IMR-90 (cell line): Measurements from ENCODE around the gene MPRIP. TPM values are rescaled to one million over a fixed set of nuclear protein-coding genes. Genes with fewer than 3 reads are reported as not detected.
A peak's percentile ranks its signal among the peaks of the same experiment; 100 is the strongest.

Experiments used
- ATAC-seq: fragments of 200-7000 bp; cut with Tn5 transposase; 2 replicates; pipeline ENCODE4 v1.9.1; 2020; ENCODE audit warnings: low read depth, mild to moderate bottlenecking, moderate library complexity
- BruUV-seq: library from RNA; stranded (reverse); fragments of 400-500 nt; replicated peaks from 2 replicates; lab custom pipeline; 2021; lab: Mats Ljungman, UMichigan
- CTCF ChIA-PET: fragments of 300-600 bp; formaldehyde crosslinking; extraction: SDS; loops from one replicate; lab custom pipeline; 2021; ENCODE audit warnings: antibody characterized with exemption; lab: Yijun Ruan, JAX
- POLR2A ChIA-PET: fragments of 300-600 bp; sonication (Branson Sonifier 250); formaldehyde crosslinking; loops from one replicate; lab custom pipeline; 2022; ENCODE audit warnings: antibody characterized with exemption; ENCODE audit not compliant: unreplicated experiment; lab: Charles Lee
- DNase-seq: peaks from one replicate; pipeline ENCODE4 v3.0.0; 2013
- H2AFZ ChIP-seq: replicated peaks from 2 replicates; pipeline ENCODE3; 2013; ENCODE audit warnings: low read length, mild to moderate bottlenecking; ENCODE audit not compliant: poor library complexity
- H2AK5ac ChIP-seq: 2 replicates; pipeline ENCODE4 v1.6.1; 2013; ENCODE audit warnings: low read depth, low read length, inconsistent platforms
- H2AK9ac ChIP-seq: replicated peaks from 2 replicates; pipeline ENCODE3; 2013; ENCODE audit warnings: mild to moderate bottlenecking, low read depth, low read length, moderate library complexity; ENCODE audit not compliant: poor library complexity
- H2BK120ac ChIP-seq: 2 replicates; pipeline ENCODE4 v1.6.1; 2013; ENCODE audit warnings: low read depth, low read length, inconsistent platforms
- H2BK15ac ChIP-seq: 3 replicates; pipeline ENCODE4 v1.6.1; 2013; ENCODE audit warnings: low read depth, low read length, inconsistent platforms
- H2BK20ac ChIP-seq: 2 replicates; pipeline ENCODE4 v1.6.1; 2013; ENCODE audit warnings: low read depth, mild to moderate bottlenecking, inconsistent platforms, low read length, moderate library complexity
- H2BK5ac ChIP-seq: 2 replicates; pipeline ENCODE4 v1.6.1; 2013; ENCODE audit warnings: mild to moderate bottlenecking, low read depth, low read length, inconsistent platforms; ENCODE audit not compliant: poor library complexity, severe bottlenecking
- H3K14ac ChIP-seq: replicated peaks from 2 replicates; pipeline ENCODE4 v1.6.1; 2013; ENCODE audit warnings: low read depth, low read length, inconsistent platforms
- H3K18ac ChIP-seq: 2 replicates; pipeline ENCODE4 v1.6.1; 2013; ENCODE audit warnings: low read depth, low read length, control low read depth
- H3K23ac ChIP-seq: 2 replicates; pipeline ENCODE4 v1.6.1; 2013; ENCODE audit warnings: low read depth, low read length, inconsistent platforms
- H3K27ac ChIP-seq: 2 replicates; pipeline ENCODE4 v1.5.1; 2013; ENCODE audit warnings: mild to moderate bottlenecking, control low read depth, low read length; ENCODE audit not compliant: insufficient read depth
- H3K27me3 ChIP-seq: 2 replicates; pipeline ENCODE4 v1.6.1; 2013; ENCODE audit warnings: low read length; ENCODE audit not compliant: control insufficient read depth, insufficient read depth
- H3K36me3 ChIP-seq: 2 replicates; pipeline ENCODE4 v1.6.1; 2013; ENCODE audit warnings: low read length, mixed read lengths; ENCODE audit not compliant: control insufficient read depth, insufficient read depth
- H3K4ac ChIP-seq: 2 replicates; pipeline ENCODE4 v1.6.1; 2013; ENCODE audit warnings: low read depth, low read length, inconsistent platforms
- H3K4me1 ChIP-seq: 2 replicates; pipeline ENCODE4 v1.6.1; 2013; ENCODE audit warnings: low read length, mixed read lengths; ENCODE audit not compliant: control insufficient read depth, insufficient read depth
- H3K4me2 ChIP-seq: 2 replicates; pipeline ENCODE4 v1.6.1; 2013; ENCODE audit warnings: low read depth, mild to moderate bottlenecking, control low read depth, low read length, moderate library complexity
- H3K4me3 ChIP-seq: 2 replicates; pipeline ENCODE4 v1.5.1; 2013; ENCODE audit warnings: low read depth, mild to moderate bottlenecking, control low read depth, low read length, moderate library complexity; ENCODE audit not compliant: insufficient read depth
- H3K56ac ChIP-seq: 2 replicates; pipeline ENCODE4 v1.6.1; 2013; ENCODE audit warnings: low read length, inconsistent platforms; ENCODE audit not compliant: insufficient read depth; ENCODE audit errors: extremely low read depth
- H3K79me1 ChIP-seq, 2 experiments: 2 replicates each; pipeline ENCODE4 v1.6.1; 2013; ENCODE audit warnings: low read length in 2 of 2, inconsistent platforms in 1 of 2, low read depth in 1 of 2
- H3K9ac ChIP-seq: 2 replicates; pipeline ENCODE4 v1.6.1; 2013; ENCODE audit warnings: low read depth, low read length, control low read depth
- H3K9me1 ChIP-seq: 2 replicates; pipeline ENCODE4 v1.6.1; 2013; ENCODE audit warnings: low read length, inconsistent platforms; ENCODE audit not compliant: insufficient read depth
- H3K9me3 ChIP-seq: 2 replicates; pipeline ENCODE4 v1.6.1; 2013; ENCODE audit warnings: low read length; ENCODE audit not compliant: control insufficient read depth, insufficient read depth
- H4K20me1 ChIP-seq: 2 replicates; pipeline ENCODE4 v1.6.1; 2013; ENCODE audit warnings: low read length, inconsistent platforms; ENCODE audit not compliant: insufficient read depth
- H4K5ac ChIP-seq: 2 replicates; pipeline ENCODE4 v1.6.1; 2013; ENCODE audit warnings: mild to moderate bottlenecking, low read depth, low read length, control low read depth
- H4K8ac ChIP-seq, 2 experiments: 2 replicates each; pipeline ENCODE4 v1.6.1; 2013; ENCODE audit warnings: low read depth in 2 of 2, low read length in 2 of 2, control low read depth in 1 of 2, inconsistent platforms in 1 of 2
- H4K91ac ChIP-seq: 2 replicates; pipeline ENCODE4 v1.6.1; 2013; ENCODE audit warnings: low read depth, low read length, inconsistent platforms; ENCODE audit not compliant: insufficient read depth
- BHLHE40 ChIP-seq: fragments of 150-350 bp; IDR thresholded peaks from 2 replicates; pipeline ENCODE4 v1.6.1; 2016; ENCODE audit warnings: mild to moderate bottlenecking, low read depth, low read length
- CHD1 ChIP-seq: IDR thresholded peaks from 2 replicates; pipeline ENCODE4 v1.6.1; 2012; ENCODE audit warnings: low read depth, low read length, improper control_type of control experiment
- FOS ChIP-seq: fragments of 150-350 bp; IDR thresholded peaks from 2 replicates; pipeline ENCODE4 v1.6.1; 2016; ENCODE audit warnings: low read depth, low read length
- MAZ ChIP-seq: IDR thresholded peaks from 2 replicates; pipeline ENCODE4 v1.6.1; 2012; ENCODE audit warnings: low read depth, mild to moderate bottlenecking, low read length, improper control_type of control experiment, moderate library complexity, borderline replicate concordance
- NFE2L2 ChIP-seq: fragments of 150-350 bp; IDR thresholded peaks from 2 replicates; pipeline ENCODE4 v1.6.1; 2016; ENCODE audit warnings: low read depth, mild to moderate bottlenecking, low read length
- POLR2A ChIP-seq: IDR thresholded peaks from 2 replicates; pipeline ENCODE4 v1.6.1; 2012; ENCODE audit warnings: mild to moderate bottlenecking, low read depth, low read length
- RCOR1 ChIP-seq: IDR thresholded peaks from 2 replicates; pipeline ENCODE4 v1.6.1; 2012; ENCODE audit warnings: mild to moderate bottlenecking, low read length, improper control_type of control experiment; ENCODE audit not compliant: insufficient replicate concordance
- RFX5 ChIP-seq: IDR thresholded peaks from 2 replicates; pipeline ENCODE4 v1.8.0; 2012; ENCODE audit warnings: low read depth, mild to moderate bottlenecking, low read length, moderate library complexity
- USF2 ChIP-seq: fragments of 150-350 bp; IDR thresholded peaks from 2 replicates; pipeline ENCODE4 v1.6.1; 2017; ENCODE audit warnings: mild to moderate bottlenecking, antibody characterized with exemption, low read length, low read depth
- WGBS, 2 experiments: methylation state at CpG; one replicate each; pipeline versions ENCODE4 v1.1.5 to v1.1.7; 2013; ENCODE audit warnings: missing lambda C conversion rate in 2 of 2; ENCODE audit not compliant: insufficient read length in 1 of 2; ENCODE audit errors: extremely low coverage in 2 of 2; 5-methylcytosine and 5-hydroxymethylcytosine counted together
- dilution Hi-C: fragments of 300-500 bp; cut with HindIII; formaldehyde crosslinking; loops from one replicate; pipeline ENCODE4 v1.14.3; 2018; ENCODE audit warnings: low sequenced_read_pairs; ENCODE audit not compliant: unreplicated experiment
- in situ Hi-C: fragments of 300-500 bp; cut with MboI; formaldehyde crosslinking; loops from 3 replicates; pipeline ENCODE4 v1.14.3; 2019; ENCODE audit warnings: low sequenced_read_pairs, inconsistent platforms, mixed read lengths
- intact Hi-C: fragments of 100-400 bp; cut with micrococcal nuclease; formaldehyde crosslinking; loops from 2 replicates; pipeline ENCODE4 v1.10.0; 2022
- polyA plus RNA-seq, 3 experiments: library from polyadenylated mRNA; depleted of rRNA; stranded (reverse); fragments of >200 nt; gene quantifications; 2 replicates each; pipeline ENCODE4 v1.2.3, GENCODE V29; 2012; ENCODE audit warnings: low replicate concordance in 1 of 3
- total RNA-seq: library from RNA; depleted of rRNA; stranded (reverse); fragments of >200 nt; gene quantifications from 2 replicates; pipeline ENCODE4 v1.2.3, GENCODE V29; 2012
- TF ChIP-seq, protein P1 (sequence below): fragments of 150-350 bp; IDR thresholded peaks from 2 replicates; pipeline ENCODE4 v1.6.1; 2016; ENCODE audit warnings: low read depth, mild to moderate bottlenecking, low read length, moderate library complexity, borderline replicate concordance

The MPRIP gene
- total and polyA plus RNA-seq, 2 of the 4 experiments (the other 2 are of a cell fraction) = 111 to 149 TPM

DNA sequence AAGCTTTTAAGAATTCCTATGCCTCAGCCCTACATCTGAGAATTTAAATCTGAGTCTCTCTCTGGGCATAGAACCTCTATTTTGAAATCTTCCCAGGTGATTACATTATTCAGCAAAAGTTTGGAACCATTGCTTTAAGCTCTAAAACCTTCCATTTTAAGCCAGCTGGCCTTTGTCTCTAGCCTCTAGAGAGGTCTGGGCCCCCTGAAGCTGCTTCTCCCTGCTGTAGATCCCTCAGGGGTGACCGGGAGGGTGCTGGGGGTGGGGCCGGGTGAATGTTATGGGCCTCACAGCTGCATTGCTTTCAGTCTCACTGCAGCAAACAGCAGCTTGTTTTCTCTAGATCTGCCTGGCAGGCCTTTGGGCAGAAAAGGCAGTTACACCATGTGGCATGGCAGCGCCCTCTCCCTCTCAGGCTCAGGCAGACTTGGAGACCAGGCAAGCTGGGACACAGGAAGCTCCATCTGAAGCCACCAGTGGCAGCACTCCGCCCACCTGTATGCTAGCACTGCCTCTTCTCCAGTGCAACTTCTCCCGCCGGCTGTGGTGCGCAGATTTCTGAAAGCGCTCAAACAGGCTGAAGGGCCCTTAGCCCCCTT lies 66.3 kb downstream of the MPRIP start:
- BruUV-seq = no TSS peak
- no peak overlapping the region for H2BK5ac ChIP-seq
- no peak overlapping the region for H4K91ac ChIP-seq
- H3K9ac ChIP-seq = no peak overlapping the region
- CTCF ChIA-PET = interaction anchor here (0.6 to 1.1 kb wide), 3 partner anchors 9 to 223 kb away, joined by 3 to 6 read pairs (median 6); no protein-coding TSS in a partner anchor
- no peak overlapping the region for H2BK15ac ChIP-seq
- no peak overlapping the region for H2AFZ ChIP-seq
- peak overlapping the region; percentile 13; the same call in 1 of the 2 replicates for H3K4ac ChIP-seq
- H3K27me3 ChIP-seq = no peaks in the 10 kb centered on the region
- ATAC-seq (peak; percentile 57), DNase-seq (no peak)
- TF ChIP-seq RFX5 = no peak
- no peak for TF ChIP-seq USF2
- no peak for TF ChIP-seq POLR2A
- no peak for TF ChIP-seq FOS
- TF ChIP-seq BHLHE40 = no peak
- TF ChIP-seq MAZ = no peak
- no peak for TF ChIP-seq NFE2L2
- TF ChIP-seq, protein P1, sequence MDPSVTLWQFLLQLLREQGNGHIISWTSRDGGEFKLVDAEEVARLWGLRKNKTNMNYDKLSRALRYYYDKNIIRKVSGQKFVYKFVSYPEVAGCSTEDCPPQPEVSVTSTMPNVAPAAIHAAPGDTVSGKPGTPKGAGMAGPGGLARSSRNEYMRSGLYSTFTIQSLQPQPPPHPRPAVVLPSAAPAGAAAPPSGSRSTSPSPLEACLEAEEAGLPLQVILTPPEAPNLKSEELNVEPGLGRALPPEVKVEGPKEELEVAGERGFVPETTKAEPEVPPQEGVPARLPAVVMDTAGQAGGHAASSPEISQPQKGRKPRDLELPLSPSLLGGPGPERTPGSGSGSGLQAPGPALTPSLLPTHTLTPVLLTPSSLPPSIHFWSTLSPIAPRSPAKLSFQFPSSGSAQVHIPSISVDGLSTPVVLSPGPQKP = no peak
- TF ChIP-seq CHD1 = no peak
- no peak for TF ChIP-seq RCOR1
- H3K56ac ChIP-seq = no peak overlapping the region
- H4K5ac ChIP-seq = no peak overlapping the region
- in situ Hi-C loops (no loop called here), intact Hi-C loops (loop anchor here (1.0 to 10.0 kb wide), 3 partner anchors 10 to 104 kb away; no protein-coding TSS in a partner anchor), dilution Hi-C loops (no loop called here)
- peaks cover 99% of the 10 kb centered on the region for H4K20me1 ChIP-seq
- H3K27ac ChIP-seq = peak overlapping the region; percentile 35; the same call in 1 of the 2 replicates
- peaks cover 64% of the 10 kb centered on the region for H3K9me1 ChIP-seq
- no peak overlapping the region for H2BK20ac ChIP-seq
- no peak overlapping the region; the same call in 1 of the 2 replicates for H3K18ac ChIP-seq
- H3K4me2 ChIP-seq = peak overlapping the region; percentile 5; the same call in 1 of the 2 replicates
- POLR2A ChIA-PET = no interaction called here
- no peak overlapping the region for H2BK120ac ChIP-seq
- H3K9me3 ChIP-seq = no peaks in the 10 kb centered on the region
- peaks cover 31% of the 10 kb centered on the region for H3K4me1 ChIP-seq
- peaks cover 2% of the 10 kb centered on the region; the same call in 1 of the 2 replicates for H3K36me3 ChIP-seq
- H3K4me3 ChIP-seq = no peak overlapping the region
- peak overlapping the region in 1 of 2 experiments; percentile 17; a peak in 1 of 4 replicates for H4K8ac ChIP-seq
- H2AK5ac ChIP-seq = peak overlapping the region; percentile 28; the same call in 1 of the 2 replicates
- H3K79me1 ChIP-seq = peaks cover 54 to 98% of the 10 kb centered on the region in 2 experiments
- peak overlapping the region; percentile 36; the same call in 1 of the 2 replicates for H3K14ac ChIP-seq
- 0 out of 2 replicates have a peak overlapping the region, but pooled peaks have one; percentile 18 for H3K23ac ChIP-seq
- no peak overlapping the region for H2AK9ac ChIP-seq
- 41% methylated on average over 3 of the region's 8 CpGs; no CpG with 5 or more reads in 1 of the 2 experiments for WGBS, 2 experiments
